CD4-positive, alpha-beta T cell treated with Interleukin-6 for 4 hours (primary cell): ENCODE data around the gene ETNPPL.
"Not testable (repeated sequence)": the region's sequence is repeated elsewhere in the genome, so short reads cannot be mapped to it uniquely, and the experiment has no call there.

Source experiments
- DNase-seq: peaks from one replicate; pipeline ENCODE4 v3.0.0-alpha.2; 2020; ENCODE audit warnings: mixed read lengths

ETNPPL gene

DNA sequence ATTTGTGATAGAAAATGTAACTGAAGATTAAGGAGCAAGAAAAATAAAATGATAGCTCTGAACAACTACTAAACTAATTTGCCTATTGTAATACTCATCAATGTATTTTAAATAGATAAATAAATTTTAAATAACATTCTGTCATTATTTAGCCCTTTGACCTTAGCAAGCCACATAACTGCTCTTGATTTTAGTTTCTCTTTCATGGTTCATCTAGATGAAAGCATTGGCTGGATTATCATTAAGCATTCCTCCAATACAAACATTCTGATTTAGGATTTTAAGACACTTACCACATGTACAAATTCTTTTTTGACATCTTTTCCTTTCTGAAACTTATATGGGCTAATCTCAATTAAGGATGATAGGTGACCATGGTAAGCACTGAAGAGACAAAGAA lies 8.5 kb downstream of the ETNPPL start:
- DNase-seq = no peak

DNA sequence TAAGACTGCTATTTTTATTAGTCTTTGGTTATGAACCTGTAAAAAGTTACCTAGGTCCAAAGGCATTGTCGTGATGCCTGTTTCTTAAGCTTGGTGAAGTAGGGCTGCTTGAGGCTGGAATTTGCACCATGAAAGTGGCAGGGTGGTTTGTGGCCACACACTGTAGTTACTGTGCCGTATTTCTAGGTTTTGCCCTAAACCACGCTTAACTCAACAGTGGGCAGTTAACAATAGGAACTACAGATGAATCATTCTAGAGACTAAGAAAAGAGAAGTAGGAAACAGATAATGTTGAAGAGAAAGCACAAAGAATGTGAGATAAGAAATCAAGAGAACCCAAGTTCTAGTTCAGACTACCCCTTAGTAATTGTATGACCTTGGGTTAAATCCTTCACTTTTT lies 11.5 kb downstream of the ETNPPL start:
- DNase-seq = no peak

DNA sequence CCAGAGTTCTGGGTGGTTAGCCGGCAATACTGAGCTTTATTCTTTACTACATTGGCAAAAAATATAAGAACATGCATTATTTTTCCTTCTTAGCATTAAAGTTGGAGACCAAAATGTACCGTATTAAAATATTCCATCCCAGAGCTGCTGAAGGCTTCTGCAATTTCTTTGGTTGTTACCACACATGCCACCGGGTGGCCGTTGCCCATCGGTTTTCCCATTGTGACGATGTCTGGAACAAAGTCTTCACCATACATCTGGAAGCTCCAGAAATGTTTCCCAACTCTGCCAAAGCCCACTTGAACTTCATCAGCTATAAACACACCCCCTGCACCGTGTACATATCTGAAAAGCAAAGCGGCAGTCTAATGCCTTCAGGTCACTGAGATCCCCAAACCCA lies 13.7 kb downstream of the ETNPPL start:
- no peak for DNase-seq

DNA sequence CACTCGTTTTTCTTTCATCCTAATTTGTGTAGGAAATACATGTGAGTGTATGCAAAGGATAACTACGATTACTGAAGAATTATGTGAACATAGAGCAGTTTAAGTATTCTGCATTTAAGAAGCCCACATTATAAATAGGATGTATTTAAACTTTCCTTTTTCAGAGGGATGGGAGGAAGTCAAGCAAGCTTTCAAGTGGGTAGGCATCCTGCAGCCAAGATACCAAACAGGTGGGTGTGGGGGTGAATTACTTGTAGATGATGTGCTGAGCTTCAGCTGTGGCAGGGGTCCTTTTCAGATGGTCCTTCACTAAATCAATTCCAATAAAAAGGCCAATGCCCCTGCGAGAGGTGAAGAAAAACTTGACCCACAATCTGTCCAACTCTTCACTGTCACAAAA lies 16.3 kb downstream of the ETNPPL start:
- no peak for DNase-seq

DNA sequence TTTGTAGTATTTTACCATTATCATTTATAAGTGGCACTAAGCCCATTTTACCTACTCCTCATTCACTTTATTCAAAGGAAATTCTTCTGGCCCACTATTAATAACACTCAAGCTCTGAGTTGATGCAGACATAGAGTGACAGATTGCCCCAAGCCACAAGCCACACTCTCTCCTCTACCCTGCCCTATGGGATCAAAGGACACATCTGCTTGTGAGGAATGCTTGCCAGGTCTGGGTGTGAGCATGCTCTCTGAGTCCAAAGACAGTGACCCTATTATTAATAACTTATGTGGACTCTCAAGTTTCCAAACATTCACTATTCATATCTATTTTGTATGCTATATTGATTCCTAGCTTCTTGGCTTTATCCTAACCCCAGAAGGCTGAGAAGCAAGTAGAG lies 18.5 kb downstream of the ETNPPL start:
- no peak for DNase-seq

DNA sequence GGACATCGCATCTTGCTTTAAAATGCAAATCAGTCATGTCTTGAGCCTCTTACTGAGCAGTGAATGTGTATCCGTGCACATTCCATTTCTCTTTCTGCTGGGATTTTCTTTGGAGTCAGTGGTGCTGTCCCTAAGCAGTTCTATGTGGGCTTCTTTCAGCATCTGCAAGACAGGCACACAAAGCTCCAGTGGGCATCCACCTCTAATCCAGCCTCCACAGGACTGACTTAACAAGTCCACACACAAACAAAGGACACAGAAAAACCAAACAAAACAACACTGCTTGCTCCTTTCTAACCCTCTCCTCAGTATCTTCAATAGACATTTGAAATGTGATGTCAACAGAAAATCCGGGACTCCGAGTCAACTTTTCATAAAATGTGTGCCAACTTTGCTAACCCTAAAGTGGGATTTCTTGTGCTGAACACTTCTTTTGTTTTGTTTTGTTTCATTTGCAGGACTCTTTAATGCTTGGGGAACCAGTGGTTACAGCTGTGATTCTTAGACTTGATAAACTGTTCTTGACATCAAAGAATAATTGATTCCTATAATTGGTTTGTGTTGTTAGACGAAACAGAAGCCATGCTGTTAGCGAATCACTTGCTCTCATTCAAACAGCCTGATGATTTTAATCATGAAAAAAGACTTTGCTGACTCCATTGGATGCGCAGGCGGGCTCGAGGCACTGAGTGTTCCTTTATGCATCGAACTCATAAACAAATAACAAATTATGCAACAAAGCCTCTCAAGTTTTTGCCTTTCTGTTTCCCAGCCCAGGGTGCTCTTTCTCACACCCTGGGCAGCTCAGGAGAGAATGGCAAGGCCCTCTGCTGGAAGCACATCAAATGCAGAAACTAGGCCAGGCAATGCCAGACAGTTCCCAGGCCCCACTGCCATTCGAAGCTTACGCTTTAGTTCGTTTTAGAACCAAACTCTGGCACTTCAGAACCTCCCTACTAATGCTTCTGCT lies 20.1 kb downstream of the ETNPPL start:
- no peak for DNase-seq

DNA sequence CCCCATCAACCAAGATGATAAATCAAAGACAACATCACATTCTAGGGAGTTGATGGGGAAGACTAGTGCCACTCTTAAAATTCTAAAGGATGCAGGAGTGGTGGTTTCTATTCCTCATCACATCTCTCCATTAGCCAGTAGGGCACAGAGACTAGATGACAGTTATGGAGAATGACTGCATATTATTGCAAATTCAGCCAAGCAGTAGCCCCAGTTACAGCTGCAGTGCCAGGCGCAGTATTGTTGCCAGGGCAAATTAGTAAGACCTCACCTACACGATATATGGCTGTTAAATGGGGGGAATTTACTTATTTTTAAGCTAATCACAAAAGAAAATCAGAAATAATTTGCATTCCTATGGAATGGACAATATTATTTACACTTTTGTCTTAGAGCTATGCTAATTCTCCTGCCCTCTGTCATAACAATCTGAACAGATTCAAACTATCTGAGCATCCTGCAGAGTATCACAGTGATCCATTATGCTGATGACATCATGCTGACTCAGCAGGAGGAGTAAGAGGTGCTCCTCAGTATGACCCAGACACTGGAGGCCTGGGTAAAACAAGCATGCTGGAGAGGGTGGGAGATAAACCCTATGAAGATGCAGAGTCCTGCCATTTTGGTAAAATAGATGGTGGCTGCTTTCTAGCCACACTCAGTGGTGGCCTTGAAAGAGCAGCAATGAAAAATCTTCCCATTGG lies 24.7 kb downstream of the ETNPPL start:
- no peak for DNase-seq

DNA sequence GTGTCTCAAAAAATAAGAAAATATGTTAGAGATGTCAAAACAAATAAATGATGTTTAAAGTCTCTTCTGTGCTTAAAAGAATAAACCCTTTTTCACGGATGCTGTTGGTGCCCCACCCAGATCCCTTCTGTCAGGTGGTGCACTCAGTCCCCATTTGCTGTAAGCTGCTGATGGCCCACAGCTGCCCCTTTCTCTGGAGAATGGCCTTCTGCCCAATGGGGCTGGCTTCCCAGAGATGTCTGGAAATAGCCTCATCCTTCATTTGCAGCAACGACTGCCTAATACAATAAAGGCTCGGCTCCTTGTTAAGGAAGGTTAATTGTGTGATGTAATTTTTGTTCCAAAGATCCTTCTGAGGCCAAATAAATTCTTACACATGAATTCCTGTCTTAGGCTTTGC lies 31.8 kb downstream of the ETNPPL start:
- no peak for DNase-seq

DNA sequence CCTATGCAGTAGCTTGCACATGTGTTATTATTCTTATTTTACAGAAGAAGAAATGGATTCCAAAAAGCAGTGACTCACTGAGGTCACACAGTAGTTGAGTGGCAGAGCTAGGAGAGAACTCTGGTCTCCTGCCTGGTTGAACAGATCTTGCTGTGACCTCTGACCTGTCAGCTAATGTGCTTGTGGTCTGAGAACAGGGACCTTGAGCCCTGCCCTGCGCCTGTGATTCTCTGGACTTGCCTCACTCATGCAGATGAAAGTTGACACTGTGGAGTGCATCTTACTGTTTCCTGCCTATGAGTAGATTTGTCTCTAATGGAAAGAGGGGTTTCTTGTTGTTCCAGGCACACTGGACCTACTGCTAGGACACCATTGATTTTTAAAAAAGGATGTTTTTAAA lies 32.3 kb downstream of the ETNPPL start:
- DNase-seq = no peak

DNA sequence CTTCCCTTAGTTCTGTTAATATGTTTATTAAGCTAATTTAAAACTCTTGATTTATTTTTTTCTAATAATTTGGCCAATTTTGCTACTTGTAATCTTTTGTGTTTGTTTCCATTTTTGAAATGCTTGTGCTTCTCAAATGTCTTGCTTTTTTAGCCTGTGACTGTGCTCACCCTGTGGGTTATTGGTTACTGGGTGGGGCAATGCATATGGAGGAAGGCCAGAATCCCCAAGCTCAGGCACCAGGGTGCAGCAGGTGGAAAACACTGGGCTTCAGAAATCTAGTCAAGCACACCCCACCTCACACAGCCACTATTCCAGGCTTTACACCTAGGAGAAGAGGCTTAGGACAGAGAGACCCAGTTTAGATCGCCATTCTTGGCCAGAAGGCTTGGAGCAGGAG lies 33.1 kb downstream of the ETNPPL start:
- DNase-seq = no peak

DNA sequence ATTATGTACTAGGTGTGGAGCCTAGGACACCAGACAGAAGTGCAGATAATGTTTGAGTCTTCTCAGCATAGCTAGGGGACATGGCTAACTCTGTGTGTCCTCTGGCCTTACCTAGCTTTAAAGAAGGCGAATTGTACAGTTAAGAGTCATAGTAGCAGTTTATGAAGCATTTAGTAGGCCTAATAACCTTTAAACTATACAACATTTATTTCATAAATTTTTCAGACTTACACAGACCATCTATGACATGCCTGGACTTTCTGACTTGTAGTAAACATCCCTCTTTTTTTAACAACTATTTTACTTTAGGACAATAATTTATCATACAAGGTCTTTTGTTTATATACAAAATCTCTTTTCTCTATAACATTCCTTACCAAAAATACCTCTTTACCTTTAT lies 37.4 kb downstream of the ETNPPL start:
- DNase-seq = no peak

DNA sequence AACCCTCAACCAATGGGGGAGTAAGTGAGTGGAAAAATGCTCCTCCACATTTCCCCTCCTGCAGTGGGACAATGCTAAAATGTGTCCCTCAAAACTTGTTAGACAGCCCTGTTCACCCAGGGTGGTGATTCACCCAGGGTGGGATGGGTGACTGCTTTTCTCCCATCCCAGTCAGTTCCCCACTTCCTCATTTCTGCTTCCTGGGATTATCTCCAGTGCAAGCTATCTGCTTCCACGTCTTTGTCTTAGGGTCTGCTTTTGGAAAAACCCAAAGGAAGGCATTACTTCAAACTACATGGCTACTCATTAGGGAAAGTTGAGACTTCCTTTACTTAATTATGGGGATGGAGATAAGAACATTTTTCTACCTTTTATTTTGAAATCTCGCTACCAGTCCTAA lies 45.5 kb downstream of the ETNPPL start:
- DNase-seq = no peak

DNA sequence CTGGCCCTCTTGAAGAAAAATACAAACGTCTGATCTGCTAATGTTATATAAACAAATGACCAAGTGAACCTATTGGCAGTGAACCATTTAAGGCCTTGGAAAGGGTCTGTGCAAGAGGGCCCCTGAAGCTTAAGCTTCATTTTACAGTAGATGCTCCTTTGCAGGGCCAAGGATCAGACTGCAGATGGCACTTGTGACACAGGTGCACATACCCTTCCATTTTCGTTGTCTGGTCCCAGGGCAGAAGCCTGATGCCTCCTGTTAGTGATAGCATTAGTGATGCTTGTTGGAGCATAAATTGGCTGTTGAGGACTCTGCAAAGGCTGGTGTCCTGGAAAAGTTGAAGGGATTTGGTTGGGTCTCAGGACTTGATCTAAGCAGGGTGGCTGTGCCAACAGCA lies 46.5 kb downstream of the ETNPPL start:
- DNase-seq = no peak

DNA sequence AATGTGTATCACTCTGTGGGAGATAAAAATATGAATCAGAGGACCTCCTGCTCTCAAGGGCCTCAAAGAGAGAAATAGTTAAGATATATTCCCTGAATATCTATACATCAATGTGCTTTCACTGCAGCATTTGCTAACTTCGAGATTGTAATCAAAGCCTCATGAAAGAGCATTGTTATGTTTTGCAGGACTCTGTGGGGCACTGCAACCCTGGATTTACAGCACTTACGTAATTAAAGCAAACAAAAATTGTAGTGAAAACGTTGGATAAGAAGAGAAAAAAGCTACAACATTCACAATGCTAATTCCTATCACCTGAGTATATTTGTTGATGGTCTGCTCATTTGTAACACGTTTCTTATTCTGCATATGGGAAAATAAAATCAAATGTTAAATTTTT lies 48.0 kb downstream of the ETNPPL start:
- DNase-seq = no peak

DNA sequence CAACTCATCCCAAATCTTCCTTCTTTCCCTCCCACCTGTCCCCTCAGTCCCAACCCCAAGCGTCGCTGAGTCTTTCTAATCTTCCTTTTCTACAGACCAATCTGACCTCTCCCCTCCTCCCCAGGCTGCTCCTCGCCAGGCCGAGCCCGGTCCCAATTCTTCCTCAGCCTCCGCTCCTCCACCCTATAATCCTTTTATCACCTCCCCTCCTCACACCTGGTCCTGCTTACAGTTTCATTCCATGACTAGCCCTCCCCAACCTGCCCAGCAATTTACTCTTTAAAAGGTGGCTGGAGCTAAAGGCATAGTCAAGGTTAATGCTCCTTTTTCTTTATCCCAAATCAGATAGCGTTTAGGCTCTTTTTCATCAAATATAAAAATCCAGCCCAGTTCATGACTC lies 52.3 kb downstream of the ETNPPL start:
- not testable (repeated sequence) for DNase-seq

DNA sequence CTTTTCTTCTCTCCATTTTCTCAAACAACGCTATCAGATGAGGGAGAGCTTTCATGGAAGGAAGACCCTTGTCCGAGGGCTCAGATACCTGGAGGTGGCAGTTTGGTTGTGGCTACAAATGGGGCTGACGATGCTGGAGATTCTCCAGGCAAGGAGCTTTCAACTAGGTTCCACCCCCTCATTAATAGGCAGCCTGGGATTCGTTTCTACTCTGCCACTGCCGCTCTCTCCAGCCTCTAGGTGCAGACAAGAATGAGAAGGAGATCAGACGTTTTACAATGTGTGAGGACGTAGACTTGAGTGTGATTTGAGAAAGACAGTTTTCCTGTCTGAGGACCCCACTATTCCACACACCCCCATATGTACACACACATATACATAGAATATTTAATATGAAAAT lies 53.1 kb downstream of the ETNPPL start:
- no peak for DNase-seq

DNA sequence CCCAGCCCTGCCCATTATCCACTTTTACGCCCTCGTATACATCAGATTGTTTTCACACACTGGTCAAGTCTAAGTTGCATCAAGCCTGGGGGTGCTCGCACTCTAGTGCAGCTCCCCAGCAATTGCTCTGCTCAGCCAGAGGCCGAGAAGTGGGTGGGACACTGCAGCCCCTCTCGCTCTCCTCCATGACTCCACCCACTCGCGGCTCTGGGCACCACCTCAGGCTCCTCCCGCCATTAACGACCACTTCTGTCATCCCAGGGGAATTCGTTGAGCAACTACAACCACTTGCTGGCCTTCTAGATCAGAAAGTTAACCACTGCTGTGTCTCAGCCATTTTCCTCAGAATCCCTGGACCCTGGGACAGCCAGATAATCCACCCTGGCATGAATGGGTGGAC lies 53.6 kb downstream of the ETNPPL start:
- no peak for DNase-seq

DNA sequence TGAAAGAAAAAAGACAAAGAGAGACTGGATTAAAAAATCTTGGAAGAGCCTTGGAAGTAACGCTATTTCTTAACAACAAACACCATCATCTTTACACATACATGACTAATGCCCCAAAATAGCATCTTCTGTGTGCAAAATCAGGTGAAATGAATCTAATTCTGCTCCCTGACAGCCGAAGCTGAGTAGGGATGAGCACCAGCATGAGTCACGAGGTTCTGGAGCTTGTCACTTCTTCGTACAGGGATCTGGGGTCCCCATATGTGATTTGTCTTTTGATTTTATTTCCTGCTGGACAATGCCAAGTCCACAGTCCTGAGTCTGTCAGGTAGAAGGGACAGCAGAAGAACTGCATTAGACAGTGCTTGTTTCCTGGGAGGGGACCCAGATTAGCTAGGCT lies 56.6 kb downstream of the ETNPPL start:
- DNase-seq = no peak

DNA sequence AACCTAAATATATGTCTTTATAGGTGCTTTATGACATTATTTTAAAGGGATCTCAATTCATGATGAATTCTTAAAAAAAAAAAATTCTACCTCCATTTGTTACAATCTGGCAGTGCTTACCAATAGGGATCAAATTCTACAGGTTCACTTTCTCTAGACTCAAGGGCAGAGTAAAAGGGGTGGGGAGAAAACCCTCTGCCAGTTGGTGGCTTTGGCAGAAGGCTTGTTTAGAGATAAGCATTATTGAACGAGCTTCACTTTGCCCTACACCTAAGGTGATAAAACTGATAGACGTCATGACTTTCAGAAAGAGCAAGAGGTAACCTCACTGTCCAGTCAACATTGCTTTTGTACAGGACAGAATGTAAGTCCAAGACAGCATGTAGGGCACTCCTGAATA lies 58.9 kb downstream of the ETNPPL start:
- DNase-seq = no peak

DNA sequence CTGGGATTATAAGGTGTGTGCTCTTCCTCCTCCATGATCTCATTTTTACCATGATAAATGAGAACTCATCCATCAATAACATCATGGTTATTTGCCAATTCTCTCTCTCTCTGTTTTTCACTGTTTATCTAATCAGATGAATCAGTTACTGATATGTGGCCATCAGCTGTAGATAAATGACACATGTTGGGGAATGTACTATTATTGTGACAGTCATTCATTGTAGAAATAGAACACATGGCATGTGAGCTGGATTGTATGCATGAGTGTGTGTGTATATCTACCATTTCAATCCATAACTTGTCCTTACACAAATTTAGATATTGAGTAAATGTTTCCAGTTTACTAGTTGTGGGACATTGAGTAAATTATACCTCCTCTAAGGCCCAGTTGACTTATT lies 59.5 kb downstream of the ETNPPL start:
- DNase-seq = no peak

DNA sequence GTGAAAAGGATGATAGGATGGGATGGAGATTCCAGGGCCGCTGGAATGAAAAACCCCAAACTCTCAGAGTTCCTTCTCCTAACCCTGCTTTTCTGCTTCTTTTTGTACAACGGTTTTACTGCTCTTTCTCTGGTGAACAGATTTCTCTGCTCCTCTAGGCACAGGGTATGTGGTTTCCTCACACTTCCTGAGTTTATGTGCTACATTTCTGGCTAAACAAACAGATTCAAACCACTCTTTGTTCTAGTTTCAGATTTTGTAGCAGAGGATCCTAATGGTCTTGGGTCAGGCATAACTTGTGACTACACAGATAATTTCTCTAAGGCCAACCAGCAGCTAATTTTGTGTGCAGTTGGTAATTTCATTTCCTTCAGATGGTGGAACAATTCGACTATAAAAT lies 59.9 kb downstream of the ETNPPL start:
- no peak for DNase-seq

DNA sequence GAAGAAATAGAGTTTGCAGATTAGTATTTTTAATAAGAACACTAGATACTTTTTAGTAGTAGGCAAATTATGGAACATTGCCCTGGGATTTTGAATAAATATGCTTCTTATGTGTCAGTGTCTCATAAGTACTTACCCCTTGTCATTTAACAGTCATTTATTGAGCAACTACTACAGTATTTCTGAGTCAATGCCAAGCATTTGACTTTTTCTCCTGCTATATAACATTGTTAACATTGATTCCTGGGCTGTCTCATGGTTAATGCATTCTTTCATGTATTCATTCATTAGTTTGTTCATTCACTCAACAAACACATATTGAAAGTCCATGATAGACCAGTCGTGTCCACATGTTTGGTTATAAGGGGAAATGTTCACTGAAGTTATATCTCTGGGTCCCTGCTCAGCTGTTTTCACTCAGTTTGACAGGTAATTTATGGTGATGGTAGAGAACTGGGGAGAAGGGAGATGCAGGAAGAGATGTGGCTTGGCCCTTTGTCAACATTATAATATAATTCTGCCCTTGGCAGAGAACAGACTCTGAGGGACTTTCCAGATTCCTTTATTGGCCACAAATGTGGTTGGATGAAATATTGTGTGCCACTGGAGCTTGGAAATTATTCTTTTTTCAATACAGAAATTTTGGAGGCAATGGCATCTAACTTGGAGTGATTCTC lies 62.6 kb downstream of the ETNPPL start:
- DNase-seq = no peak

DNA sequence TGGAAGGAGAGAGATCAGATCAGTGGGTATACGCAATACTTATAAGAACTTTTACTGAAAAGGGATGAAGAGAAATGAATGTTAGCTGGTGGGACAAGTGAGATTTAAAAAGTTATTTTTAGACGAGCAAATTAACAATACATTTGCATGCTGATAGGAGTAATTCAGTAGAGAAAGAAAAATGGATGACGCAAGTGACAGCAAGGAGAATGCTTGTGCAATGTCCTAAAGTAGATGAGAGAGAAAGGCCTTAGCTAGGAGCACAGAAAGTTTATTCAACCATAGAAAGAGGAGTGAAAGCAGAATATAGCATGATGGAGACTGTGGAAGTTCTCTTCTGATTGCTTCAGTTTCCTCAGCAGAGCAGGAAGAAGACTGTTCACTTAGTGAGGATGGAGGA lies 66.7 kb downstream of the ETNPPL start:
- no peak for DNase-seq

DNA sequence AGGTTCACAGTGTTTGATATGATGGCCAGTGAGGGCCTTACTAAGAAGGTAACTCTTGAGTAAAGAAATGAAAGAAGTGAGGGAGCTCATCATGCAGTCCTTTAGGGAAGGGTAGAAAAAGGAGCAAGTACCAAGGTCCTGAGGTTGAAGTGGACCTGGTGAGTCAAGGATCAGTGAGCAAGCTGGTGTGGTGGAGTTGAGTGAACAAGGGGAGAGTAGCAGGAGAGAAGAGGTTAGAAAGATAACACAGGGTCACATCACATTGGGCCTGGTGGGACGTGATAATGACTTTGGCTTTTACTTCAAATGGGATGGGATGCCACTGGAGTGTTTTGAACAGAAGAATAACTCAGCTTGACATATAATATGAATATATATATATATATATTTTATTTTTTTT lies 67.8 kb downstream of the ETNPPL start:
- no peak for DNase-seq
